ENCODE measurements around the gene GSTM2. TPM values are rescaled to one million over a fixed set of nuclear protein-coding genes. Genes with fewer than 3 reads are reported as not detected.
"Not testable (repeated sequence)": the region's sequence is repeated elsewhere in the genome, so short reads cannot be mapped to it uniquely, and the experiment has no call there.

GSTM2 gene
- total RNA-seq, 2 experiments from 2014 or later: 8.2 to 11.9 TPM

GRCh38 chr1:109669246-109669948, 1.5 kb downstream of the GSTM2 start:
- Mint-ChIP-seq H3K27ac (no peak overlapping the region), H3K4me1 (ENCODE audit: low read depth) (peaks cover 13% of the 10 kb centered on the region), H3K4me3 (no peak overlapping the region), H3K36me3 (no peaks in the 10 kb centered on the region), H3K9me3 (no peaks in the 10 kb centered on the region), H3K27me3 (no peaks in the 10 kb centered on the region)
- intact Hi-C loops (cut with micrococcal nuclease): no loop called here
- peak; percentile 29 for DNase-seq
- ChIA-PET POLR2A (no interaction called here), CTCF (interaction anchor here (1.3 to 3.5 kb wide), 2 partner anchors 30 to 316 kb away, joined by 5 to 16 read pairs; partner anchors contain the start of gene AHCYL1)

DNA sequence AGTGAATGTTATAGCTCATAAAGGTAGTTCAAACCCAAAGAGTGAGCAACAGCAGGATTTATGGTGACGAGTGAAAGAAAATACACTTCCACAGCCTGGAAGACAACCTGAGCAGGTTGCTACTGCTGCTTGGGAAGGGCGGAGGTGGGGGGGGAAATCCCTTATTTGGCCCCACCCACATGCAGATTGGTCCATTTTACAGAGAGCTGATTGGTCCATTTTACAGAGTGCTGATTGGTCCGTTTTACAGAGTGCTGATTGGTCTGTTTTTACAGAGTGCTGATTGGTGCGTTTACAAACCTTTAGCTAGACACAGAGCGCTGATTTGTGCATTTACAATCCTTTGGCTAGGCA, 2.1 kb downstream of the GSTM2 start:
- H3K27me3 Mint-ChIP-seq; POLR2A ChIA-PET; H3K9me3 Mint-ChIP-seq; H3K36me3 Mint-ChIP-seq; intact Hi-C loops (cut with micrococcal nuclease); H3K27ac Mint-ChIP-seq; H3K4me3 Mint-ChIP-seq; DNase-seq: not testable (repeated sequence)
- peaks cover 13% of the 10 kb centered on the region for H3K4me1 Mint-ChIP-seq (ENCODE audit: low read depth)
- CTCF ChIA-PET: interaction anchor here (1.3 to 3.5 kb wide), 3 partner anchors 27 to 315 kb away, joined by 3 to 16 read pairs (median 5); partner anchors contain the start of gene AHCYL1

- H3K9me3 Mint-ChIP-seq: no peaks in the 10 kb centered on the region
- no peak for DNase-seq
- POLR2A ChIA-PET: no interaction called here
- H3K4me3 Mint-ChIP-seq: no peak overlapping the region
- no peak overlapping the region for H3K27ac Mint-ChIP-seq
- intact Hi-C loops (cut with micrococcal nuclease): no loop called here
- CTCF ChIA-PET: interaction anchor here (1.1 to 3.5 kb wide), 3 partner anchors 28 to 314 kb away, joined by 3 to 16 read pairs (median 4); partner anchors contain the start of gene AHCYL1
- no peaks in the 10 kb centered on the region for H3K27me3 Mint-ChIP-seq
- peaks cover 13% of the 10 kb centered on the region for H3K4me1 Mint-ChIP-seq (ENCODE audit: low read depth)
- no peaks in the 10 kb centered on the region for H3K36me3 Mint-ChIP-seq
These were observed 3.2 kb downstream of the GSTM2 start for GRCh38 chr1:109671067-109671466.

DNA sequence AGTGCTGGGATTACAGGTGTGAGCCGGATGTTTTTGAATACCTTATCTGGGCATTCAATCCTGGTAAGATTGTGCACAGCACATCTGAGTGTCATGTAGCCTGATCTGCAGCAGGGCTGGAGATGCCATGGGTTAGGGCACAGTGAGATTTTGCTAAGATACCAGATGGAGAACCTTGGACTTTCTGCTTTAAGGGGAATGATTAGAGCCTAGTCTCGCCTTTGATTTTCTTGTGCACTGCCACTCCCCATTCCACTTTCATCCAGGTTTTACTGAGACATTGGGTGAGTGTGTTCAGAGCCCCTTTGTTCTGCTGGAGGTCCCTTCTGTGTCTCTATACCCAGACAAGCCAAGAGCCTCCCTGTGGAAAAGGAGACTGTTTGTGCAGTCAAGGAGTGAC, 6.0 kb downstream of the GSTM2 start:
- H3K36me3 Mint-ChIP-seq; H3K27ac Mint-ChIP-seq; CTCF ChIA-PET; DNase-seq; intact Hi-C loops (cut with micrococcal nuclease); H3K4me3 Mint-ChIP-seq; H3K27me3 Mint-ChIP-seq; H3K9me3 Mint-ChIP-seq; H3K4me1 Mint-ChIP-seq (ENCODE audit: low read depth); POLR2A ChIA-PET: not testable (repeated sequence)

DNA sequence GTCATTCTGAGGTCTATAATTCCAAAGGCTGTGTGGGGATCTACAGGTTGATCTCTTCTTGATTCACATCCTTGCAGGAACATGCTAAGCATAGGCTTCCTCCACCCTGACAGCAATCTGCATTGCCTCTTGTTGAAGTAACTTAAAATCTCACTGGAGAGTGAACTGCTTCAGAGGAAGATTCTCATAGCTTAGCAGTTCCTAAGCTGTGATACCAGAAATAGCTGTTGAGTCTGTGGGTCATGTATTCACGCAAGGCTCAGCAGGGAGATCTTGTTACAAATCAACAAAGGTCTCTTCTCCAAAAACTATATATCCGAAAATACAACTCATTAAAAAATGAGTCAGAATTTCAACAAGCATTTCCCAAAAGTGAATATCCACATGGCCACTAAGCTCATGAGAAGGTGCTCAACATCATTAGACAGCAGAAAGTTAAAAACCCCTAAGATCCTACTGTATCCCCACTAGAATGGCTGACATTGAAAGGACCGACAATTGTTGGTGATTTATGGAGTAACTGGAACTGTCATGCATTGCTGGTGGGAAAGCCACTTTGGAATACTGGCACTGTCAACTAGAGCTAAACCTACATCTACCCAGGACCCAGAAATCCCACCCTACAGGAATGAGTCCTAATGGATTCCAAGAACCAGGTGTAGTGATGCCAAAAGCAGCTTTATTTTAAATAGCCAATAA, 9.0 kb downstream of the GSTM2 start:
- H3K4me3 Mint-ChIP-seq; H3K27ac Mint-ChIP-seq; DNase-seq; H3K4me1 Mint-ChIP-seq (ENCODE audit: low read depth); H3K9me3 Mint-ChIP-seq; CTCF ChIA-PET; POLR2A ChIA-PET; H3K27me3 Mint-ChIP-seq; intact Hi-C loops (cut with micrococcal nuclease); H3K36me3 Mint-ChIP-seq: not testable (repeated sequence)

DNA sequence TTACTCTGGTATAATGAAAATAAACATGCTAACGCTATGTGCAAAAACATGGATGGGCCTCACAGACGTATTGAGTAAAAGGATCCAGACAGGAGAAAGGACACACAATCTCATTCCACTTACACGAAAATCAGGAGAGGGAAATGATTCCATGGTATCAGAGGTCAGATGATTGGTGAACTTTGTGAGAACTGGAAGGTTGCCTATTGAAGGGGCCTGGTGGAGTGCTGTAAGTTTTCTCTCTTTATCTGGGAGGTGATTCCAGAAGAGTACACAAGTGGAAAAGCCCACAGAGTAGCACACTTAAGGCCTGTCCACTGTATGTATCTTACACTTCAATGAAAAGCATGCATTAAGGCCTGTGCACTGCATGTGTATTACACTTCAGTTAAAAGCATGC, 9.6 kb downstream of the GSTM2 start:
- intact Hi-C loops (cut with micrococcal nuclease): no loop called here
- Mint-ChIP-seq H3K4me3 (no peak overlapping the region), H3K27ac (no peak overlapping the region), H3K27me3 (no peaks in the 10 kb centered on the region), H3K36me3 (no peaks in the 10 kb centered on the region), H3K9me3 (no peaks in the 10 kb centered on the region), H3K4me1 (ENCODE audit: low read depth) (no peaks in the 10 kb centered on the region)
- DNase-seq: no peak
- POLR2A ChIA-PET: no interaction called here
- CTCF ChIA-PET: no interaction called here

DNA sequence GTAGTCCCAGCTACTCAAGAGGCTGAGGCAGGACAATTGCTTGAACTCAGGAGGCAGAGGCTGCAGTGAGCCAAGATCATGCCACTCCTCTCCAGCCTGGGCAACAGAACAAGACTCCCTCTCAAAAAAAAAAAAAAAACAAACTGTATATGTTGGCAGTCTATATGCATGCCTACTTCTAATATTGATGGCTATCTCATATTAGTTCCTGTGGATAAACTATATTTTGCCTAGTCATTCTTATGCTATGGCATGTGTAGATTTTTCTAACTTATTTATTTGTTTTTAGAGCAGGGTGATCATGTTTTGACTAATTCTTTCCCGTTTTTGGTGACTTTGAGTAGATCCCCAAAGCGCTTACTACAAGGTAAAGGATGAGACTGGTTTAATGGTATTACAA, 10.8 kb downstream of the GSTM2 start:
- POLR2A ChIA-PET; DNase-seq; H3K36me3 Mint-ChIP-seq; H3K27me3 Mint-ChIP-seq; H3K4me3 Mint-ChIP-seq; H3K9me3 Mint-ChIP-seq; H3K27ac Mint-ChIP-seq; CTCF ChIA-PET; H3K4me1 Mint-ChIP-seq (ENCODE audit: low read depth); intact Hi-C loops (cut with micrococcal nuclease): not testable (repeated sequence)

GRCh38 chr1:109684777-109685176, 16.9 kb downstream of the GSTM2 start:
- H3K36me3 Mint-ChIP-seq; H3K27ac Mint-ChIP-seq; CTCF ChIA-PET; POLR2A ChIA-PET; intact Hi-C loops (cut with micrococcal nuclease); H3K4me1 Mint-ChIP-seq (ENCODE audit: low read depth); DNase-seq; H3K9me3 Mint-ChIP-seq; H3K27me3 Mint-ChIP-seq; H3K4me3 Mint-ChIP-seq: not testable (repeated sequence)

- CTCF ChIA-PET; POLR2A ChIA-PET; H3K27ac Mint-ChIP-seq; intact Hi-C loops (cut with micrococcal nuclease); H3K36me3 Mint-ChIP-seq; H3K4me3 Mint-ChIP-seq; H3K4me1 Mint-ChIP-seq (ENCODE audit: low read depth); H3K27me3 Mint-ChIP-seq; DNase-seq; H3K9me3 Mint-ChIP-seq: not testable (repeated sequence)
These were observed 17.5 kb downstream of the GSTM2 start for GRCh38 chr1:109685399-109685798.

DNA sequence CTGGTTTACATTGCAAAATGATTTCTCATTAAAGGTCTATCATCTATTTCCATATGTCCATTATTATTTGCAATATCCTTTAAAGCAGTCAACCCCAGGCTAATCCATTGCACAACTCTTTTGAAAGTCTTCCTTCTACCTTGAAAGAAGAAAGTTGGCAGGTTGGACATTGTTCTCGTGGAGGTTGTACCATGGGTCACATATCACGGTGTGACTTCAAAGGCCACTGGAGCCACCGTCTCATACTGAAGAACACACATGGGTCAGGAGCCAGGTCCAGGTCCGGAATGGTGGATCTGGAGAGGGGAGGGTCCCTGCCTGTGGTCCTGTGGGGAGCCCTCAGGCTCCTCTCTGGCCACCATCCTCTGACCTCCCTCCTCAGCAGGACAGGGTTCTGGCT, 18.0 kb downstream of the GSTM2 start:
- CTCF ChIA-PET; H3K9me3 Mint-ChIP-seq; POLR2A ChIA-PET; H3K36me3 Mint-ChIP-seq; H3K4me1 Mint-ChIP-seq (ENCODE audit: low read depth); DNase-seq; H3K27ac Mint-ChIP-seq; intact Hi-C loops (cut with micrococcal nuclease); H3K4me3 Mint-ChIP-seq; H3K27me3 Mint-ChIP-seq: not testable (repeated sequence)

GRCh38 chr1:109687109-109687508, 19.3 kb downstream of the GSTM2 start:
- H3K4me1 Mint-ChIP-seq (ENCODE audit: low read depth); H3K27ac Mint-ChIP-seq; CTCF ChIA-PET; H3K36me3 Mint-ChIP-seq; DNase-seq; H3K4me3 Mint-ChIP-seq; POLR2A ChIA-PET; H3K27me3 Mint-ChIP-seq; H3K9me3 Mint-ChIP-seq; intact Hi-C loops (cut with micrococcal nuclease): not testable (repeated sequence)

GRCh38 chr1:109687641-109688499, 20.0 kb downstream of the GSTM2 start, which contains the start of gene GSTM1:
TSS of gene GSTM1 (plus strand) at chr1:109687817. CDS start at chr1:109687874, 57 bp downstream.
- no peak within 1 kb of the TSS for H3K27ac Mint-ChIP-seq
- ChIA-PET POLR2A (no interaction called here), CTCF (no interaction called here)
- H3K9me3 Mint-ChIP-seq: no peaks in the 10 kb centered on the region
- H3K4me3 Mint-ChIP-seq: no peak within 1 kb of the TSS
- H3K36me3 Mint-ChIP-seq: no peaks in the 10 kb centered on the region
- H3K27me3 Mint-ChIP-seq: no peaks in the 10 kb centered on the region
- no peak for DNase-seq
- intact Hi-C loops (cut with micrococcal nuclease): no loop called here
- H3K4me1 Mint-ChIP-seq (ENCODE audit: low read depth): no peaks in the 10 kb centered on the region

Measured in activated CD4-positive, alpha-beta memory T cell treated with anti-CD3 and anti-CD28 coated beads for 36 hours (primary cell).